Measurements from ENCODE around the gene NRAP. TPM values are rescaled to one million over a fixed set of nuclear protein-coding genes. Genes with fewer than 3 reads are reported as not detected.

Gene NRAP
- total and polyA plus RNA-seq, 10 of the 15 experiments (the other 5 are each of a cell fraction or from before 2014, with no cell fraction given) = not detected

DNA sequence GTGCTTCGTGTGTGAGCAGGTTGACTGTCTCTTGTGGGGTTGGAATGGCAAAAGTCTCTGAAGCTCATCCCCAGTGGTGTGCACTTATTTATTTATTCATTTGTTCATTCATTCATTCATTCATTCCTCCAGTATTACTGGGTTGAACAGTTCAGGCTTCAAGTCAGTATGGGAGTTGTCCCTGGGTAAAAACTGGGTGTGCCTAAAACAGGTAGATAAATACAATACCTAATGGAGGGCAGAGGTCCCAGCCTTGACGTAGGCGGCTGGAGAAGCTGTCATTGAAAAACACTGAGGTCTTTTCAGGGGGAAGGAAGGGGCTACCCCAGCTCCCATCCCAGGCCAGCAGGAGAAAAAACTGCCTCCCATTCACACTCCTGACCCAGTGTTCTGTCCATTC lies 26.9 kb upstream of the NRAP start:
- 67% methylated on average over 3 of the region's 3 CpGs for WGBS (ENCODE audit: insufficient coverage, insufficient replicate concordance, low lambda C conversion rate, missing lambda C conversion rate)
- POLR2A ChIA-PET = no interaction called here
- peaks cover 38% of the 10 kb centered on the region for H3K79me2 ChIP-seq (ENCODE audit: control insufficient read depth, insufficient read depth, low read length)
- no peak overlapping the region for H3K27ac ChIP-seq (ENCODE audit: control insufficient read depth, insufficient read depth)
- no TSS peak for BruUV-seq (replicated peaks)
- no peak for ATAC-seq
- H3K36me3 ChIP-seq (ENCODE audit: control insufficient read depth in 2 of 2, insufficient read depth in 2 of 2, low read length in 1 of 2) = peaks cover 7 to 10% of the 10 kb centered on the region in 2 experiments; a peak in 3 of 4 replicates
- RAD21 ChIA-PET (ENCODE audit: unreplicated experiment) = no interaction called here
- H3K9ac ChIP-seq (ENCODE audit: control insufficient read depth, insufficient read depth, low read length) = no peak overlapping the region
- no peak overlapping the region for H2AFZ ChIP-seq (ENCODE audit: control insufficient read depth, low read depth, low read length)
- no peak for TF ChIP-seq ZNF622 (IDR thresholded peaks at IDR 0.05)
- TF ChIP-seq, protein P1, sequence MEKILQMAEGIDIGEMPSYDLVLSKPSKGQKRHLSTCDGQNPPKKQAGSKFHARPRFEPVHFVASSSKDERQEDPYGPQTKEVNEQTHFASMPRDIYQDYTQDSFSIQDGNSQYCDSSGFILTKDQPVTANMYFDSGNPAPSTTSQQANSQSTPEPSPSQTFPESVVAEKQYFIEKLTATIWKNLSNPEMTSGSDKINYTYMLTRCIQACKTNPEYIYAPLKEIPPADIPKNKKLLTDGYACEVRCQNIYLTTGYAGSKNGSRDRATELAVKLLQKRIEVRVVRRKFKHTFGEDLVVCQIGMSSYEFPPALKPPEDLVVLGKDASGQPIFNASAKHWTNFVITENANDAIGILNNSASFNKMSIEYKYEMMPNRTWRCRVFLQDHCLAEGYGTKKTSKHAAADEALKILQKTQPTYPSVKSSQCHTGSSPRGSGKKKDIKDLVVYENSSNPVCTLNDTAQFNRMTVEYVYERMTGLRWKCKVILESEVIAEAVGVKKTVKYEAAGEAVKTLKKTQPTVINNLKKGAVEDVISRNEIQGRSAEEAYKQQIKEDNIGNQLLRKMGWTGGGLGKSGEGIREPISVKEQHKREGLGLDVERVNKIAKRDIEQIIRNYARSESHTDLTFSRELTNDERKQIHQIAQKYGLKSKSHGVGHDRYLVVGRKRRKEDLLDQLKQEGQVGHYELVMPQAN (conservative IDR thresholded peaks at IDR 0.05) = no peak
- no peak for TF ChIP-seq SPI1 (IDR thresholded peaks at IDR 0.05; ENCODE audit: borderline replicate concordance, insufficient read depth, low read depth, low read length)
- TF ChIP-seq ATF7 (IDR thresholded peaks at IDR 0.05; ENCODE audit: low read depth) = no peak
- TF ChIP-seq SMARCA5 (IDR thresholded peaks at IDR 0.05) = no peak
- TF ChIP-seq, protein P2, sequence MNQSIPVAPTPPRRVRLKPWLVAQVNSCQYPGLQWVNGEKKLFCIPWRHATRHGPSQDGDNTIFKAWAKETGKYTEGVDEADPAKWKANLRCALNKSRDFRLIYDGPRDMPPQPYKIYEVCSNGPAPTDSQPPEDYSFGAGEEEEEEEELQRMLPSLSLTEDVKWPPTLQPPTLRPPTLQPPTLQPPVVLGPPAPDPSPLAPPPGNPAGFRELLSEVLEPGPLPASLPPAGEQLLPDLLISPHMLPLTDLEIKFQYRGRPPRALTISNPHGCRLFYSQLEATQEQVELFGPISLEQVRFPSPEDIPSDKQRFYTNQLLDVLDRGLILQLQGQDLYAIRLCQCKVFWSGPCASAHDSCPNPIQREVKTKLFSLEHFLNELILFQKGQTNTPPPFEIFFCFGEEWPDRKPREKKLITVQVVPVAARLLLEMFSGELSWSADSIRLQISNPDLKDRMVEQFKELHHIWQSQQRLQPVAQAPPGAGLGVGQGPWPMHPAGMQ (IDR thresholded peaks at IDR 0.05; ENCODE audit: borderline replicate concordance) = no peak
- TF ChIP-seq MYB (IDR thresholded peaks at IDR 0.05; ENCODE audit: borderline replicate concordance, low read depth, low read length) = no peak
- TF ChIP-seq CBX5 (IDR thresholded peaks at IDR 0.05; ENCODE audit: low read depth) = no peak
- TF ChIP-seq HDGF (IDR thresholded peaks at IDR 0.05) = no peak
- TF ChIP-seq RAD51 (IDR thresholded peaks at IDR 0.05) = no peak
- no peak for TF ChIP-seq CHD1 (IDR thresholded peaks at IDR 0.05; ENCODE audit: low read depth, low read length)
- TF ChIP-seq EZH2 (IDR thresholded peaks at IDR 0.05; ENCODE audit: borderline replicate concordance, control insufficient read depth, low read depth, low read length) = no peak
- TF ChIP-seq GABPA (IDR thresholded peaks at IDR 0.05; ENCODE audit: low read depth) = no peak
- H3K4me1 ChIP-seq (ENCODE audit: control insufficient read depth, insufficient read depth, low read length) = peaks cover 3% of the 10 kb centered on the region
- peaks cover 41% of the 10 kb centered on the region for H3K9me3 ChIP-seq (replicated peaks; ENCODE audit: control insufficient read depth, insufficient read depth, low read length)
- CTCF ChIA-PET = interaction anchor here (0.7 to 3.7 kb wide), 3 partner anchors 9 to 12 kb away, joined by 3 to 15 read pairs (median 3); partner anchors contain the start of gene CASP7
- H4K20me1 ChIP-seq (ENCODE audit: control insufficient read depth, insufficient read depth) = no peaks in the 10 kb centered on the region
- H3K4me3 ChIP-seq = no peak overlapping the region
- DNase-seq (ENCODE audit: low read depth, low spot score) = no peak
- FAIRE-seq = no peak
- no peaks in the 10 kb centered on the region for H3K27me3 ChIP-seq (replicated peaks in 1 of 2; ENCODE audit: control insufficient read depth in 2 of 2, insufficient read depth in 2 of 2, low read length in 1 of 2)
- SMC1A ChIA-PET (ENCODE audit: uncharacterized antibody, unreplicated experiment) = interaction anchor here (0.6 to 1.3 kb wide), 3 partner anchors 25 to 655 kb away, joined by 3 to 5 read pairs (median 3); no protein-coding TSS in a partner anchor
- H3K4me2 ChIP-seq (ENCODE audit: control insufficient read depth, insufficient read depth) = no peak overlapping the region
- intact Hi-C loops (cut with micrococcal nuclease; ENCODE audit: unreplicated experiment) = no loop called here
- in situ Hi-C loops (cut with MboI) = loop anchor here (25.0 kb wide), 1 partner anchor 1122 kb away; the partner anchor contains the start of gene FHIP2A

Data from GM12878 (cell line).